HCT116 (cell line): ENCODE results near the gene EDEM3.

Experiments
- CTCF ChIP-seq, 3 experiments: fragments of 200-600 bp in 1 of 3; sonication (generic) in 1 of 3; IDR thresholded peaks in 2 of 3; conservative IDR thresholded peaks in 1 of 3; 2 replicates each; pipeline ENCODE4 v1.5.1; 2012 to 2017; ENCODE audit warnings: low read depth in 2 of 3, low read length in 2 of 3, antibody characterized with exemption in 1 of 3, borderline replicate concordance in 1 of 3, control low read depth in 1 of 3, mild to moderate bottlenecking in 1 of 3, mixed read lengths in 1 of 3, mixed run types in 1 of 3, moderate library complexity in 1 of 3; ENCODE audit not compliant: insufficient read depth in 1 of 3
- EGR1 ChIP-seq: IDR thresholded peaks from 2 replicates; pipeline ENCODE4 v1.6.1; 2012; ENCODE audit warnings: low read depth
- FOSL1 ChIP-seq: IDR thresholded peaks from 2 replicates; pipeline ENCODE4 v1.6.1; 2012; ENCODE audit warnings: low read depth
- JUND ChIP-seq: IDR thresholded peaks from 2 replicates; pipeline ENCODE4 v1.6.1; 2012
- POLR2A ChIP-seq: IDR thresholded peaks from 2 replicates; pipeline ENCODE4 v1.7.0; 2011; ENCODE audit warnings: borderline replicate concordance; ENCODE audit not compliant: insufficient read depth, insufficient read length; ENCODE audit errors: extremely low read depth
- POLR2AphosphoS5 ChIP-seq: IDR thresholded peaks from 2 replicates; pipeline ENCODE4 v1.6.1; 2011; ENCODE audit warnings: mild to moderate bottlenecking, low read depth, low read length, moderate library complexity
- RAD21 ChIP-seq: IDR thresholded peaks from 2 replicates; pipeline ENCODE4 v1.6.1; 2012; ENCODE audit warnings: low read depth, mild to moderate bottlenecking
- YY1 ChIP-seq: IDR thresholded peaks from 2 replicates; pipeline ENCODE4 v1.6.1; 2011; ENCODE audit warnings: low read length, low read depth, moderate library complexity, mild to moderate bottlenecking; ENCODE audit not compliant: insufficient replicate concordance; ENCODE audit errors: extremely low read depth
- ZFX ChIP-seq: fragments of 450-650 bp; IDR thresholded peaks from 2 replicates; pipeline ENCODE4 v1.6.1; 2017
- TF ChIP-seq, protein P1 (sequence below): IDR thresholded peaks from 2 replicates; pipeline ENCODE4 v1.6.1; 2012
- TF ChIP-seq, protein P2 (sequence below): IDR thresholded peaks from 2 replicates; pipeline ENCODE4 v1.6.1; 2011; ENCODE audit warnings: mild to moderate bottlenecking, low read length, moderate library complexity; ENCODE audit not compliant: insufficient replicate concordance; ENCODE audit errors: extremely low read depth
- TF ChIP-seq, protein P3 (sequence below): IDR thresholded peaks from 2 replicates; pipeline ENCODE4 v1.6.1; 2012; ENCODE audit warnings: low read depth

GRCh38 chr1:184656221-184656620 is 98.4 kb downstream of the EDEM3 start:
- no peak for TF ChIP-seq CTCF (IDR thresholded peaks at IDR 0.05 in 2 of 3, conservative IDR thresholded peaks at IDR 0.05 in 1 of 3; ENCODE audit: borderline replicate concordance in 1 of 3, insufficient read depth in 1 of 3, low read depth in 2 of 3, low read length in 2 of 3)
- TF ChIP-seq, protein P1, sequence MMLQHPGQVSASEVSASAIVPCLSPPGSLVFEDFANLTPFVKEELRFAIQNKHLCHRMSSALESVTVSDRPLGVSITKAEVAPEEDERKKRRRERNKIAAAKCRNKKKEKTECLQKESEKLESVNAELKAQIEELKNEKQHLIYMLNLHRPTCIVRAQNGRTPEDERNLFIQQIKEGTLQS, result no peak
- TF ChIP-seq JUND, result no peak
- TF ChIP-seq, protein P2, sequence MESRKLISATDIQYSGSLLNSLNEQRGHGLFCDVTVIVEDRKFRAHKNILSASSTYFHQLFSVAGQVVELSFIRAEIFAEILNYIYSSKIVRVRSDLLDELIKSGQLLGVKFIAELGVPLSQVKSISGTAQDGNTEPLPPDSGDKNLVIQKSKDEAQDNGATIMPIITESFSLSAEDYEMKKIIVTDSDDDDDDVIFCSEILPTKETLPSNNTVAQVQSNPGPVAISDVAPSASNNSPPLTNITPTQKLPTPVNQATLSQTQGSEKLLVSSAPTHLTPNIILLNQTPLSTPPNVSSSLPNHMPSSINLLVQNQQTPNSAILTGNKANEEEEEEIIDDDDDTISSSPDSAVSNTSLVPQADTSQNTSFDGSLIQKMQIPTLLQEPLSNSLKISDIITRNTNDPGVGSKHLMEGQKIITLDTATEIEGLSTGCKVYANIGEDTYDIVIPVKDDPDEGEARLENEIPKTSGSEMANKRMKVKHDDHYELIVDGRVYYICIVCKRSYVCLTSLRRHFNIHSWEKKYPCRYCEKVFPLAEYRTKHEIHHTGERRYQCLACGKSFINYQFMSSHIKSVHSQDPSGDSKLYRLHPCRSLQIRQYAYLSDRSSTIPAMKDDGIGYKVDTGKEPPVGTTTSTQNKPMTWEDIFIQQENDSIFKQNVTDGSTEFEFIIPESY, result no peak
- TF ChIP-seq POLR2A, result no peak
- TF ChIP-seq ZFX, result no peak
- TF ChIP-seq RAD21, result no peak
- TF ChIP-seq, protein P3, sequence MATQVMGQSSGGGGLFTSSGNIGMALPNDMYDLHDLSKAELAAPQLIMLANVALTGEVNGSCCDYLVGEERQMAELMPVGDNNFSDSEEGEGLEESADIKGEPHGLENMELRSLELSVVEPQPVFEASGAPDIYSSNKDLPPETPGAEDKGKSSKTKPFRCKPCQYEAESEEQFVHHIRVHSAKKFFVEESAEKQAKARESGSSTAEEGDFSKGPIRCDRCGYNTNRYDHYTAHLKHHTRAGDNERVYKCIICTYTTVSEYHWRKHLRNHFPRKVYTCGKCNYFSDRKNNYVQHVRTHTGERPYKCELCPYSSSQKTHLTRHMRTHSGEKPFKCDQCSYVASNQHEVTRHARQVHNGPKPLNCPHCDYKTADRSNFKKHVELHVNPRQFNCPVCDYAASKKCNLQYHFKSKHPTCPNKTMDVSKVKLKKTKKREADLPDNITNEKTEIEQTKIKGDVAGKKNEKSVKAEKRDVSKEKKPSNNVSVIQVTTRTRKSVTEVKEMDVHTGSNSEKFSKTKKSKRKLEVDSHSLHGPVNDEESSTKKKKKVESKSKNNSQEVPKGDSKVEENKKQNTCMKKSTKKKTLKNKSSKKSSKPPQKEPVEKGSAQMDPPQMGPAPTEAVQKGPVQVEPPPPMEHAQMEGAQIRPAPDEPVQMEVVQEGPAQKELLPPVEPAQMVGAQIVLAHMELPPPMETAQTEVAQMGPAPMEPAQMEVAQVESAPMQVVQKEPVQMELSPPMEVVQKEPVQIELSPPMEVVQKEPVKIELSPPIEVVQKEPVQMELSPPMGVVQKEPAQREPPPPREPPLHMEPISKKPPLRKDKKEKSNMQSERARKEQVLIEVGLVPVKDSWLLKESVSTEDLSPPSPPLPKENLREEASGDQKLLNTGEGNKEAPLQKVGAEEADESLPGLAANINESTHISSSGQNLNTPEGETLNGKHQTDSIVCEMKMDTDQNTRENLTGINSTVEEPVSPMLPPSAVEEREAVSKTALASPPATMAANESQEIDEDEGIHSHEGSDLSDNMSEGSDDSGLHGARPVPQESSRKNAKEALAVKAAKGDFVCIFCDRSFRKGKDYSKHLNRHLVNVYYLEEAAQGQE, result no peak
- TF ChIP-seq YY1, result no peak
- TF ChIP-seq POLR2AphosphoS5, result no peak
- TF ChIP-seq EGR1, result no peak
- TF ChIP-seq FOSL1, result no peak
